Gastroesophageal sphincter (tissue), 4 donors: Measurements from ENCODE around the gene ERC1. TPM values are rescaled to one million over a fixed set of nuclear protein-coding genes. Genes with fewer than 3 reads are reported as not detected.

Experiments used
- ATAC-seq: fragments of 150-250 bp; one replicate; pipeline ENCODE4 v1.9.1; 2016; ENCODE audit warnings: mild to moderate bottlenecking, moderate library complexity
- H3K27ac ChIP-seq, 4 donors: fragments of 200-600 bp; sonication (generic) in 3 of 4; 1 replicate in 3 of 4; 2 replicates in 1 of 4; pipeline ENCODE4 v1.5.1; 2016 to 2019
- H3K27me3 ChIP-seq: fragments of 200-600 bp; sonication (generic); one replicate; pipeline ENCODE4 v1.5.1; 2019
- H3K36me3 ChIP-seq, 2 donors: fragments of 200-600 bp; sonication (generic); one replicate each; pipeline ENCODE4 v1.5.1; 2019; ENCODE audit warnings: control low read depth in 1 of 2
- H3K4me1 ChIP-seq, 3 donors: fragments of 200-600 bp; sonication (generic); 1 replicate in 2 of 3; 2 replicates in 1 of 3; pipeline ENCODE4 v1.5.1; 2016 to 2019; ENCODE audit warnings: control low read depth in 2 of 3
- H3K4me3 ChIP-seq, 2 donors: fragments of 200-600 bp; sonication (generic); one replicate each; pipeline ENCODE4 v1.5.1; 2019; ENCODE audit warnings: mild to moderate bottlenecking in 1 of 2, moderate library complexity in 1 of 2
- H3K9me3 ChIP-seq, 3 donors: fragments of 200-600 bp; sonication (generic); one replicate each; pipeline ENCODE4 v1.5.1; 2017 to 2019; ENCODE audit warnings: control low read depth in 2 of 3
- EP300 ChIP-seq: sonication (generic); formaldehyde crosslinking; IDR thresholded peaks from one replicate; pipeline ENCODE4 v1.6.1; 2017; ENCODE audit warnings: antibody characterized with exemption, mild to moderate bottlenecking
- POLR2A ChIP-seq, 2 donors: fragments of 450-650 bp; IDR thresholded peaks; one replicate each; pipeline ENCODE4 v1.6.1; 2017; ENCODE audit warnings: antibody characterized with exemption in 2 of 2, mild to moderate bottlenecking in 2 of 2, moderate library complexity in 1 of 2
- POLR2AphosphoS5 ChIP-seq: sonication (generic); formaldehyde crosslinking; IDR thresholded peaks from one replicate; pipeline ENCODE4 v1.6.1; 2017; ENCODE audit warnings: antibody characterized with exemption
- WGBS, 2 donors: methylation state at CpG; one replicate each; pipeline ENCODE4 v1.1.5; 2018; ENCODE audit warnings: low coverage in 1 of 2; 5-methylcytosine and 5-hydroxymethylcytosine counted together
- total RNA-seq, 4 donors: library from RNA; depleted of rRNA; stranded (reverse); fragments of >200 nt; gene quantifications; one replicate each; pipeline ENCODE4 v1.1.0, GENCODE V29; 2016
- TF ChIP-seq, protein P1 (sequence below), 4 experiments: fragments of 200-600 bp in 2 of 4; fragments of 450-650 bp in 2 of 4; sonication (generic) in 1 of 4; IDR thresholded peaks; one replicate each; pipeline ENCODE4 v1.5.1; 2017 to 2019; ENCODE audit warnings: antibody characterized with exemption in 4 of 4, mild to moderate bottlenecking in 2 of 4, moderate library complexity in 2 of 4

The ERC1 gene
- total RNA-seq, 4 donors from 2014 or later: 38.3 to 80.2 (median 58.4) TPM

DNA sequence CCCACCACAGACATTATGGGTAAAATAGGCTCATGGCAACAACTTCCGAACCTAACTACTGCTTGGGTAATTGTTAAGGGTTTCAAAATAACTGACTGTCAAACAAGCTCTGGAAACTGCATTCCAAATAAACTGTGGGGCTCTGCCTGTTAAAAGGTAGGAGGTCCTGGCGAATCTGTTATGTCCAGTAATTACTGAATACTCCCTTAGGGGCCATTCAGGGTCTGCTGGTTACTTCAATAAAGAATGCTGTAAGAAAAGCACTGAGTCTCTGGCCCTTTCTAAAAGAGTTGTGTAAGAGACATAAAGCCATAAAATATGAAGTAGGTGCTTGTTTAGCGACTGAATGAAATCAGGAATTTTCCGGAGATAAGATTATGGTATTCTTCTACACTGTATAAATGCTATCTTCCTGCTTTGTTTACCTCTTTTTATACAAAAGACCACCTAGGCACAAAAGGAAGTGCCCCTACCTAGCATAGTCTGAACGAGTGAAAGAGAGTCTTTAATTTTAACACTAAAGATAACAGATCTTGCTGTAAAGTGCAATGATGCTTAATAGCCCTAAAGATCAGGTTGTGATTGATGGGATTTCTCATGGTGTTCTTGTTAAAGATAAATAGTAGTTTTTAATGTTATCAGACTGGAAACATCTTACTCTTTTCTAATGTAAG, 475.6 kb downstream of the ERC1 start:
- no peaks in the 10 kb centered on the region for H3K9me3 ChIP-seq
- TF ChIP-seq POLR2A (IDR thresholded peaks at IDR 0.05): no peak
- 80 to 88% methylated on average over 3 to 5 of the region's 5 CpGs for WGBS, 2 donors
- peaks cover 0 to 3% (median 0%) of the 10 kb centered on the region in 3 donors for H3K4me1 ChIP-seq
- peaks cover 0 to 13% of the 10 kb centered on the region in 2 donors for H3K36me3 ChIP-seq
- no peaks in the 10 kb centered on the region for H3K27me3 ChIP-seq
- ATAC-seq: no peak
- H3K4me3 ChIP-seq: no peak overlapping the region
- H3K27ac ChIP-seq: no peak overlapping the region

DNA sequence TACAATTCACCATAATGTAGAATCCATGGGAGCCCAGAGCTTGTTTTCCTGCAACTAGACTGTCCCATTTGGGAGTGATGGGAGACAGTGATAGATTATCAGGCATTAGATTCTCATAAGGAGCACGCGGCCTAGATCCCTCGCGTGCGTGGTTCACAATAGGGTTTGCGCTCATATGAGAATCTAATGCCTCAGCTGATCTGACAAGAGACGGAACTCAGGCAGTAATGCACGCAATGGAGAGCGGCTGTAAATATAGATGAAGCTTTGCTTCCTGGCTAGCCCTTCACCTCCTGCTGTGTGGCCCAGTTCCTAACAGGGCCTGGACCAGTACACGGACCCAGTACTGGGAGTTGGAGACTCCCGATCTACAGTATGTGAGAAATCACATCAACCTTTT, 476.7 kb downstream of the ERC1 start:
- no peak for ATAC-seq
- H3K27ac ChIP-seq: no peak overlapping the region
- H3K4me1 ChIP-seq: peaks cover 0 to 5% (median 3%) of the 10 kb centered on the region in 3 donors
- no peaks in the 10 kb centered on the region for H3K27me3 ChIP-seq
- 98% methylated on average over 7 to 11 of the region's 11 CpGs for WGBS, 2 donors
- no peak overlapping the region for H3K4me3 ChIP-seq
- no peak for TF ChIP-seq POLR2A (IDR thresholded peaks at IDR 0.05)
- TF ChIP-seq EP300: no peak
- TF ChIP-seq POLR2AphosphoS5: no peak
- TF ChIP-seq, protein P1, sequence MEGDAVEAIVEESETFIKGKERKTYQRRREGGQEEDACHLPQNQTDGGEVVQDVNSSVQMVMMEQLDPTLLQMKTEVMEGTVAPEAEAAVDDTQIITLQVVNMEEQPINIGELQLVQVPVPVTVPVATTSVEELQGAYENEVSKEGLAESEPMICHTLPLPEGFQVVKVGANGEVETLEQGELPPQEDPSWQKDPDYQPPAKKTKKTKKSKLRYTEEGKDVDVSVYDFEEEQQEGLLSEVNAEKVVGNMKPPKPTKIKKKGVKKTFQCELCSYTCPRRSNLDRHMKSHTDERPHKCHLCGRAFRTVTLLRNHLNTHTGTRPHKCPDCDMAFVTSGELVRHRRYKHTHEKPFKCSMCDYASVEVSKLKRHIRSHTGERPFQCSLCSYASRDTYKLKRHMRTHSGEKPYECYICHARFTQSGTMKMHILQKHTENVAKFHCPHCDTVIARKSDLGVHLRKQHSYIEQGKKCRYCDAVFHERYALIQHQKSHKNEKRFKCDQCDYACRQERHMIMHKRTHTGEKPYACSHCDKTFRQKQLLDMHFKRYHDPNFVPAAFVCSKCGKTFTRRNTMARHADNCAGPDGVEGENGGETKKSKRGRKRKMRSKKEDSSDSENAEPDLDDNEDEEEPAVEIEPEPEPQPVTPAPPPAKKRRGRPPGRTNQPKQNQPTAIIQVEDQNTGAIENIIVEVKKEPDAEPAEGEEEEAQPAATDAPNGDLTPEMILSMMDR (IDR thresholded peaks at IDR 0.05): no peak
- H3K9me3 ChIP-seq: no peaks in the 10 kb centered on the region
- H3K36me3 ChIP-seq: peaks cover 0 to 13% of the 10 kb centered on the region in 2 donors

DNA sequence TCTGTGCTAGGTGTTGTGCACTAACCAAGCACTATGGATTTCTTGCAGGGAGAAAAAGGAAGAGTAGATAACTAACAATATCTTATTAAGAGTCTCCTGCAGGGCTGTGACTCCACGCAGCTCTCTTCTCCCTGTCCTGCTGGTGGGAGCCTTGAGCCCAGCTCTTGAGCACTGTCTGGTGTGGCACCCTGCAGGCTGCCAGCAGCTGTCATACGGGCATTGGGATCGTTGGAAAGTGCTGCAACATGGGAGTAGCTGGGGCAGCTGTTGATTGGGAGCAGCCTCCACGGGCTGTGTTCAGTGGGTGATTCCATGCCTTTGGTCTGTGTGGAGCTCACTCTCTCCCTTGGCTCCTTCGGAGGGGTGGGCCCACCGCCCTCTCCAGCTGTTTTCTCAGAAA, 478.0 kb downstream of the ERC1 start:
- ATAC-seq: no peak
- 60% methylated on average over 2 of the region's 6 CpGs; no CpG with 5 or more reads in 1 of the 2 donors for WGBS, 2 donors
- Histone ChIP-seq H3K9me3 (no peaks in the 10 kb centered on the region), H3K4me1 (peaks cover 5 to 18% (median 16%) of the 10 kb centered on the region in 3 donors), H3K27ac (no peak overlapping the region), H3K4me3 (no peak overlapping the region), H3K27me3 (no peaks in the 10 kb centered on the region), H3K36me3 (peaks cover 0 to 13% of the 10 kb centered on the region in 2 donors)
- TF ChIP-seq, protein P1 (IDR thresholded peaks at IDR 0.05): no peak
- no peak for TF ChIP-seq POLR2AphosphoS5
- TF ChIP-seq POLR2A (IDR thresholded peaks at IDR 0.05): no peak
- no peak for TF ChIP-seq EP300

DNA sequence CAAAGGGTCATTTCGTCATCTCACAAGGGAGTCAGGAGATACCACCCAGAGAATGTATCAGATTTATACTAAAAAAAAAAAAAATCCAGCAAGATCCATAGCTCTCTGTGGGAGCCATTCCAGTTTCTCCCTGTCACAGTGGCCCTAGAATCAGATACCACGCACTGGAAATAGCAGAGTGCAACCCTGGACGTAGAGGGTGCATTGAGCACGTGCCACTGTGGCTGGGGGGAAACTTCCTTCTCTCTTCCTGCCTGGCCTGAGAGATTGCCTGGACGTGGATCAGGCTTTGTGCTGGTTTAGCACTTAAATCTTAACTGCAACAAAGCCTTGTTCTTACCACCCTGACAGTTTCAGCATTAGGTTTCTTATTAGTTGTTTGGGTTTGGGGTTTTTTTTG, 479.0 kb downstream of the ERC1 start:
- H3K4me1 ChIP-seq: peaks cover 11 to 28% (median 24%) of the 10 kb centered on the region in 3 donors
- no peak overlapping the region for H3K4me3 ChIP-seq
- peaks cover 0 to 13% of the 10 kb centered on the region in 2 donors for H3K36me3 ChIP-seq
- H3K27ac ChIP-seq: no peak overlapping the region
- no peak for ATAC-seq
- H3K27me3 ChIP-seq: no peaks in the 10 kb centered on the region
- TF ChIP-seq POLR2A (IDR thresholded peaks at IDR 0.05): no peak
- TF ChIP-seq, protein P1 (IDR thresholded peaks at IDR 0.05): no peak
- TF ChIP-seq POLR2AphosphoS5: no peak
- no peak for TF ChIP-seq EP300
- H3K9me3 ChIP-seq: no peaks in the 10 kb centered on the region
- 70% methylated on average over 4 of the region's 5 CpGs; no CpG with 5 or more reads in 1 of the 2 donors for WGBS, 2 donors

DNA sequence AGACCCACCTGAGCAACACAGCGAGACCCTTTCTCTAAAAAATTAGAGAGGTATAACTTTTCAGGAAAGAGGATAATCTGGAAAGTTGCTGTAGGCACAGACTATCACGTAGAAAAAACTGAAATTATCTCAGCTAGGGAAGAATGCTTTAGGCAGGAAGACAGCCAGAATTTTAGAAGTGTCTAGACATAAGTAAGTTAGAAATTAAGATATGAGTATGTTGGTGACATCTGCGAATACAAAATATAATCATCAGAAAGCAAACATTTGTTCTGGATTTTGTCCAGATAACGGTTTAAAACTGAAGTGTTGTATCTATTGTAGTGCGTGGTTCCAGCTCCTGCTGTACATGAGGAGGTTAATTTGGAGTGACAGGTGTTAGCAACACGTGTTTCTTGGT, 480.2 kb downstream of the ERC1 start:
- Histone ChIP-seq H3K27ac (no peak overlapping the region), H3K9me3 (no peaks in the 10 kb centered on the region), H3K4me1 (peaks cover 11 to 33% (median 24%) of the 10 kb centered on the region in 3 donors), H3K4me3 (no peak overlapping the region), H3K27me3 (no peaks in the 10 kb centered on the region), H3K36me3 (peaks cover 0 to 2% of the 10 kb centered on the region in 2 donors)
- no peak for TF ChIP-seq POLR2AphosphoS5
- TF ChIP-seq POLR2A (IDR thresholded peaks at IDR 0.05): no peak
- TF ChIP-seq, protein P1 (IDR thresholded peaks at IDR 0.05): no peak
- no peak for TF ChIP-seq EP300
- ATAC-seq: no peak
- 61 to 91% methylated on average over 5 to 6 of the region's 6 CpGs for WGBS, 2 donors
